ENCODE results near the gene ANKRD23. TPM values are rescaled to one million over a fixed set of nuclear protein-coding genes. Genes with fewer than 3 reads are reported as not detected.

Gene ANKRD23
- total RNA-seq, 1 experiment from 2014 or later, result 4.2 TPM

GRCh38 chr2:96838345-96839292, 5.2 kb downstream of the ANKRD23 start:
- DNase-seq (ENCODE audit: low spot score), result no peak

GRCh38 chr2:96837575-96837974, 6.2 kb downstream of the ANKRD23 start:
- no peak for DNase-seq (ENCODE audit: low spot score)

- no peak for DNase-seq (ENCODE audit: low spot score)
Measured at GRCh38 chr2:96835830-96836229, 8.0 kb downstream of the ANKRD23 start.

- peak; percentile 82 for DNase-seq (ENCODE audit: low spot score)
Measured at GRCh38 chr2:96832754-96833507, 10.9 kb downstream of the ANKRD23 start.

- no peak for DNase-seq (ENCODE audit: low spot score)
Measured at GRCh38 chr2:96832408-96832753, 11.4 kb downstream of the ANKRD23 start.

GRCh38 chr2:96831679-96832078, 12.1 kb downstream of the ANKRD23 start:
- no peak for DNase-seq (ENCODE audit: low spot score)

- DNase-seq (ENCODE audit: low spot score), result no peak
Measured at GRCh38 chr2:96830044-96830562, 13.7 kb downstream of the ANKRD23 start.

GRCh38 chr2:96828874-96829273, 14.9 kb downstream of the ANKRD23 start:
- DNase-seq (ENCODE audit: low spot score), result no peak

- DNase-seq (ENCODE audit: low spot score), result no peak
Measured at GRCh38 chr2:96828436-96828835, 15.4 kb downstream of the ANKRD23 start.

- DNase-seq (ENCODE audit: low spot score), result no peak
Measured at GRCh38 chr2:96826546-96827278, 17.1 kb downstream of the ANKRD23 start.

- DNase-seq (ENCODE audit: low spot score), result no peak
Measured at GRCh38 chr2:96825057-96825456, 18.8 kb downstream of the ANKRD23 start.

GRCh38 chr2:96824079-96824870, 19.5 kb downstream of the ANKRD23 start:
- DNase-seq (ENCODE audit: low spot score), result peak; percentile 63

GRCh38 chr2:96823198-96823597, 20.6 kb downstream of the ANKRD23 start:
- DNase-seq (ENCODE audit: low spot score), result no peak

GRCh38 chr2:96822786-96823185, 21.0 kb downstream of the ANKRD23 start:
- DNase-seq (ENCODE audit: low spot score), result no peak

- DNase-seq (ENCODE audit: low spot score), result no peak
Measured at GRCh38 chr2:96821113-96821675, 22.6 kb downstream of the ANKRD23 start.

- DNase-seq (ENCODE audit: low spot score), result no peak
Measured at GRCh38 chr2:96819876-96820511, 23.8 kb downstream of the ANKRD23 start.

GRCh38 chr2:96819128-96819875, 24.5 kb downstream of the ANKRD23 start:
- no peak for DNase-seq (ENCODE audit: low spot score)

GRCh38 chr2:96817882-96818281, 25.9 kb downstream of the ANKRD23 start:
- DNase-seq (ENCODE audit: low spot score), result no peak

Data from A172 (cell line).